T-helper 9 cell (primary cell): ENCODE results near the gene PRDX2.
A peak's percentile ranks its signal among the peaks of the same experiment; 100 is the strongest.
"Not testable (repeated sequence)": the region's sequence is repeated elsewhere in the genome, so short reads cannot be mapped to it uniquely, and the experiment has no call there.

Source experiments
- DNase-seq: peaks from one replicate; pipeline ENCODE4 v3.0.0-alpha.2; 2020
- total RNA-seq, 2 donors: gene quantifications; one replicate each; lab custom pipeline; 2026; lab: John Stamatoyannopoulos, UW

PRDX2 gene
- 51.2 to 96.7 reads per million in 2 donors for total RNA-seq

DNA sequence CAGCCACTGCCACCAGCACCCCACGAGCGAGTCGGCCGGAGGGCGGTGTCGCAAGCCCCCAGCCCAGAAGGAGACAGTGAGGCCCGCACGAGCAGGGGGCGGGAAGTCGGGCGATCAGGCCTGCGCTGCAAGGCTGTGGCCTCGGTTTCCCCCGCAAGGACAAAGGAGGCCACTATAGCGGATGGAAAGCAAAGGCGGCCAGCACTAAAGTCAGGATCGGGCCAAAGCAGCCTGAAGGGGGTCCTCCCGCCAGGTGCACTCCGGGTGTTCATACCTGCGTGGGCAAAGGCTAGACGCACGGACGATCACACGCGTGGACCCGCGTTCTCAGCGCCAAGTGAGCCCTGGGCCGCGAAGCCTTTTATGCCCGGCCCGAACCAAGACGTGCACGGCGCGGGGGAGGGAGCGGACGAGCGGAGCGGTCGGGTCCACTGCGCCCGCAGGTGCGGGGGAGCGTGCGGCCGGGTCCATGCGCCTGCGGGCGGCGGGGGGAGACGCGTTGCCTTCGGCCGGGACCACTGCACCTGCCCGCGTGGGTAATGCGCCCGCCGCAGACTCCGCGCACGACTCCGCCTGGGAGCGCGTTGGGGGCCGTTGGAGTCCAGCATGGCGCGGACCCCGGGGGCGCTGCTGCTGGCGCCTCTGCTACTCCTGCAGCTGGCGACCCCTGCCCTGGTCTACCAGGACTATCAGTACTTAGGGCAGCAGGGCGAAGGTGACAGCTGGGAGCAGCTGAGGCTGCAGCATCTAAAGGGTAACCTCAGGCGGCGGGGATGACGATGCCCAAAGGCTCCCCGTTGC, at the start of gene PRDX2, which contains the start of gene THSD8:
TSS of gene PRDX2 (minus strand) at position 335 of the 801 bp plus-strand sequence. CDS start 539 bp downstream, outside the sequence.
TSS of gene THSD8 (plus strand) at position 604 of the 801 bp plus-strand sequence. CDS start at position 607, 3 bp downstream.
- peak; percentile 56 for DNase-seq

GRCh38 chr19:12847159-12848139, 45.8 kb upstream of the PRDX2 start:
- peak; percentile 85 for DNase-seq

DNA sequence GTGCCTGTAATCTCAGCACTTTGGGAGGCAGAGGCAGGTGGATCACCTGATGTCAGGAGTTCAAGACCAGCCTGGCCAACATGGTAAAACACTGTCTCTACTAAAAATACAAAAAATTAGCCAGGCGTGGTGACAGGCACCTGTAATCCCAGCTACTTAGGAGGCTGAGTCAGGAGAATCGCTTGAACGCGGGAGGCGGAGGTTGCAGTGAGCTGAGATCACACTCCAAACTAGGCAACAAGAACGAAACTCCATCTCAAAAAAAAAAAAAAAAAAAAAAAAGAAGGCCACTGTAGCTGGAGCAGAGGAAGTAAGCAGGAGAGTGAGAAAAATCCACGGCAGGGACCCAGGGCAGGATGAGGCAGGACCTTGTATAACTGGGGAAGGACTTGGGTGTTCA, 45.0 kb upstream of the PRDX2 start:
- DNase-seq = not testable (repeated sequence)

GRCh38 chr19:12843999-12844732, 42.6 kb upstream of the PRDX2 start:
- no peak for DNase-seq

GRCh38 chr19:12843328-12843727, 41.7 kb upstream of the PRDX2 start:
- no peak for DNase-seq

GRCh38 chr19:12842511-12842910, 40.9 kb upstream of the PRDX2 start:
- DNase-seq = no peak

GRCh38 chr19:12841094-12841493, 39.5 kb upstream of the PRDX2 start:
- DNase-seq = no peak

GRCh38 chr19:12840091-12841079, 38.8 kb upstream of the PRDX2 start:
- no peak for DNase-seq

GRCh38 chr19:12838886-12839756, 37.5 kb upstream of the PRDX2 start:
- DNase-seq = no peak

DNA sequence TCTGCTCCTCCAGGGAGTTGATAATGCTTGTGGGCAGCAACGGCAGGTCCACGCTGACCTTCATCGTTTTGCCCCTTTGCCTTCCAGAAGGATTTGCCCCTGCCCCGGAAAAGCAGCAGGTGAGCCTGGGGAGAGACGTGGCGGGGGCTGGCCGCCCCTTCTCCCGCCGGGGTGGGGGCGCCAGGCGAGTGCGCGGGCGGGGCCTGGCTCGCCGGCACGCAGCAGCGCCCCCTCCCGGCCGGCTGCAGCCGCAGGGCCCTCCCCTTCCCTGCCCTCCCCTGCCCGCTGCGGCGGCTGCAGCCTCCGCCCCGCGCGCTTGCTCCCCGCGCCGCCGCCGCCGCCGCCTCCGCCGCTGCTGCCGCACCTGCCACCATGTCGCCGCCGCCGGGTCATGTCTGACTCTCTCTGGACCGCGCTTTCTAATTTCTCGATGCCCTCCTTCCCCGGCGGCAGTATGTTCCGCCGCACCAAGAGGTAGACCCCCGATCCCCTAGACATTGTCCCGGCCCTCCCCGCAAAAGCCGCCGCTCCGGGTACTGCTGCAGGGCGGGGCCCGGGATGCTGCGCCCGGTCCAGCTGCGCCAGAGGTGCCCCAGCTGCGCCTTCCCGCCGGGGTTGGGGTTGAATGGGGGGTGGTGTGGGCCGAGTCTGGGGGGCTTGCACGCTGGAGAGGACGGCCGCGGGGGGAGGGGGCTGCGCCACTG, 36.7 kb upstream of the PRDX2 start, which contains the start of gene MAST1:
TSS of gene MAST1 (plus strand) at position 334 of the 704 bp plus-strand sequence. CDS start at position 392, 58 bp downstream.
- peak; percentile 49 for DNase-seq

DNA sequence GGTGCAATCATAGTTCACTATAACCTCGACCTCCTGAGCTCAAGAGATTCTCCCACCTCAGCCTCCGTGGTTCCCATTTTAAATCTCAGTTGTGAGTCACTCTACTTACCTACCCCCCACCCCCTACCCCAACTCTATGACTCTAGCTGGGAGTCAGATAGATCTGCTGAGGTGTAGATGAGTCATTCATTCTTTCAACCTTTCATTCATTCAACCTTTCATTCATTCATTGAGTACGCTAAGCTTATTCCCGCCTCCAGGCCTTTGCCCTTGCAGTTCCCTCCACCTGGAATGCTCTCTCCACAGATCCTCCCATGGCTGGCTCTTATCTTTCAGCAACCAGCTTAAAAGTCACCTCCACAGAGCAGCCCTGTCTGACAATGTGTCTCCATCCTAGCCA, 35.6 kb upstream of the PRDX2 start:
- no peak for DNase-seq

- DNase-seq = no peak
These were observed 34.9 kb upstream of the PRDX2 start for GRCh38 chr19:12836529-12836863.

DNA sequence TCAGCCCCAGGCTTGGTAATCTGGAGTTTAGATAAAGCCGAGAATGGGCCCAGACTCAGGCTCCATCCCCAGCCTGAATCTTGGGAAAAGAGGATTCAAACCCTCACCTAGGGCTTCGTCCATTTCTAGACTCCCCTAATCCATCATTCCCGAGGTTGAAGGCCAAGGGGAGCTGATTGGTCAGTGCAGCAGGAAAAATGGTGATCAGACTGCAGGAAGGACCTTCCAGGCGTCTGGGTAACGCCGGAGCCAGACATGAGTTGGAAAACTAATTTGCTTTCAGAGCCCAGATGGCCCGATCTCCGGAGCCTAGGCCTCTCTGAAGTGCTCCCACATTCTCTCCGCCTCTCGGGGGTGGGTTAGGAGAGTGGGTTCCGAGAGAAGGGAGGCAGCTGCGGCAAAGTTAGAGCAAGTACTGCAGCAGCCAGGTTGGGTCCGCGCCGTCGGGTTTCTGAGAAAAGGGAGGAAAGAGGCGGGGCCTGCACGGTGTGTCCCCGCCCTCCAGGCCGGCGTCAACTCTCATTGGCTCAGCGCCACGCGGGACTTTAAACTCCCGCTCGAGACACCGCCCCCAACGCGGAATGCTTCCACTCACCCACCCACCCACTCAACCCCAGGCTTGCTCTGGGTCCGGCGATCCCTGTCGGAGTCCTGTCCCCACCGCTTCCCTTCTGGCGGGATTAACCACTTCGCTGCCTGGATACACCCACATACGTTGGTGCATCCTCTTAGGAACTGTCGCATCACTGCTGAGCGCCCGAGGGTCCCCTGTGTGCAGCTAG, 33.6 kb upstream of the PRDX2 start:
- no peak for DNase-seq

DNA sequence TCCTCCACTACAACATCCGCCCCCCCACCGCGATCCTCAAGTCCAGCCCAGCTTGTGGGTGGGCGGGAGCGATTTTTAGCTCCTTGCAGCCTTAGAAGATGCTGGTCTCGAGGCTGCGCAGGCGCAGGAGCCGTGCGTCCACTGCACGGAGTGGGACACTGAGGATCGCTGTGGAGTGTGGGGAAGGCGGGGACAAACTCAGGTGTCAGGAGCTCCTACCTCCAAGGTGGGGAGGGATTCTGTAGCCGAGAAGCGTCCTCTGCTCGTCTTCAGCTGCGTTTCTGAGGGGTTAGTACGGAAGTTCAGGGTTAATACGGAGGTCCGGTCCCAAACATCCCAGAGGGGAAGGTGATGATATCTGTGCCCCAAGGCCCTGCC, 33.0 kb upstream of the PRDX2 start, which contains the start of gene RTBDN:
TSS of gene RTBDN (minus strand) at position 14 of the 378 bp plus-strand sequence. CDS start 4,600 bp downstream, outside the sequence.
- no peak for DNase-seq

DNA sequence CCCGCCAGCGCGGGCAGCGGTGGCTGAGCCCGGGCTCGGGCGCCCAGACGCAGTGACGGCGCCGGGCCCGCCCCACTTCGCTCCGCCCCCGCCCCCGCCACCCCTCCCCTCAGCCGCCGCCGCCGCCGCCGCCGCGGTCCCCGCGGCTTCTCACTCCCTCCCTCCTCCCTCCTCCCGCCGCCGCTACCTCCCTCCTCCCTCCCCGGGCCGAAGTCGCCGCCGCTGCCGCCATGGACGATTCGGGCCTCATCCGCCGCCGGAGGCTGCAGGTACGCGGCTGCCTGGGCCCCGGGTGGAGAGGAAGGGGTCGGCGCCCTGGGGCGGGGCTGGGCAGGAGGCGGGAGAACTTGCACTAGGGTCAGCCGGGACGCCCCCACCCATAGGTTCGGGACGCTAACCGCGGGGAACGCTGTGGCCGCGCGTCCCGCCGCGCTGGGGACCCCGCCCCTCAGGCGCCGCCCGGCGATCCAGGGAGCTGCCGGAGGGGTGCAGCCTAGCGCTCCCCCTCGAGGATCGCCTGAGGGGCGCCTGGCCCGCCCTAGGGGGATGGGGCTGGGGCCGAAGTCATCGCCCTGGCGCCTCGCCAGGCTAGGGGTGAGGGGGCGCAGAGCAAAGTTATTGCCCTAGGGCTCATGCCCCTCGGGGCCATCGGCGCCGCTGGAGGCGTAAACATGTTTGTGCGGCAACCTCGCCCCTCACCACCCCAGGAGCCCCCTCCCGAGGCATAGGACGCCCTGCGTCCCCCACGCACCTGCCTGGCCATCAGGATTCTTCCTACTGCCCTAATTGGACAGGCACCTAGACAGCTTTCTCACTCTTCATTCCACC, 32.4 kb upstream of the PRDX2 start:
- DNase-seq = peak; percentile 29

DNA sequence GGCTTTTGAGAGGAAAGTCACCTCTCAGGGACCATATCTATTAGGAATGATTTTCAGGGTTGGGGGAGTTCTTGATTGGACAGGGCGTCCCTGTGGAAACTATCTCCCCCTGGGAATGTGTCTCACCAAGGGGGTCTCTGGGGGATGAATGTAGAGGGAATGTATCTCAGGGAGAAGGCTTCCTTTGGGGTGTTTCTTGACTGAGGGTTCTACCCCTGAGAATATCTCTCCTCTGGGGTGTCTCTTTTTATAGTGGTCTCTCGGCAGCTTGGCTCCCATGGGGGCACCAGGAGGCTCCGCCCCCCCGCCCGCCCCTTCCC, 31.8 kb upstream of the PRDX2 start:
- no peak for DNase-seq

DNA sequence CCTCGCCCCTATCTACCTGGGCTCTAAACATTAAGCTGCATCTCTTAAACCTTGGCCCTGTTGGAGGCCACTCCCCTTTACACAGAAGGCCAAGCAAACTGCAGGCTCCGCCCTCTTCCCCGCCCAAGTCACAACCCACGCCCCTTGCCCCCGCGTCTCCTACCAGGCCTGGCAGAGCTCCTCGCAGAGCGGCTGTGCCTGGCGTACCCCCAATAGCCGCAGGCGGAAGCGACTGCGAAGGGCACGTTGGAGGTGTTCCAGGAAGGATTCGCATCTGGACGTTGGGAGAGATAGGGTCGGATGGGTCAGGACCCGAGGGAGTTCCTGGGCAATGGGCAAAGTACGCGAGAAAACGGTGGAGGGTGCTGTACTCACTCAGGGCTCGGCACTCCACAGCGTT, 26.9 kb upstream of the PRDX2 start:
- no peak for DNase-seq
